ENCODE data around the gene RPS6KL1. TPM values are rescaled to one million over a fixed set of nuclear protein-coding genes. Genes with fewer than 3 reads are reported as not detected.

The RPS6KL1 gene
- total and polyA plus RNA-seq, 11 donors: 8.3 to 26.8 (median 17.8) TPM

DNA sequence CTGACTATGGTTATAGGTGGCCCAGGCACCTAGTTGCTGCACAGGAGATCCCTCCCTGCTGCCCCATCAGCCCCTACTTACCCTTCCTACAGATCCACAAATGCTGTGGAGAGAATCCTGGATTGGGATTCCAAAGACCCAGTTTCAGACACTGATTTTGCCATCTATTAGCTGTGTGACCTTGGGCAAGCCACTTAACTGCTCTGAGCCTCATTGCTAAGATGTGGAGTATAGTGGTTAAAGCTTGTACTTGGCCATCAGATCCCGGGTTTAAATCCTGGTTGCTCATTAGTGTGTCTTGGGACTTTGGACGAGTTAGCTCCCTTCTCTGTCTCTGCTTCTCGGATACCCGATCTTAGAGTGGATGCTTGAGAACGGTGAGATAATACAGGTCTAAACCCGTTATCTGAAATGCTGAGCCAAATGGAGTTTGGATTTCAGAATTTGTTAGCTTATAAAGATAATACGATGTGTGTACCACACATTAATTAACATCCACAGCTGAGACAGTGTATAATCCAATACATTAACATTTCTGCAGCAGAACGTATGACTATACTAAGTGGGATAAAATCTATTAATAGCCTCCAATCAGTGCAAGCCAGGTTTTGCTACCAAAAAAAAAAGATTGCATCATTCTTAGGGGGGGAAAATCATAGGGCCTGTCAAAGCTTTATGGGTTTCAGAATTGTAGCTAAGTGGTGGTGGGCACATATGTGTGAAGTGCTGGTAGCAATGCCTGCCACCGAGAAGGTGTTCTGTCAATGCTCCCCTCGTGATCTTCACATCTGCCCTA is 63.1 kb downstream of the RPS6KL1 start:
- Histone ChIP-seq H3K27me3 (no peaks in the 10 kb centered on the region), H3K4me3 (no peak overlapping the region), H3K36me3 (no peaks in the 10 kb centered on the region), H3K27ac (no peak overlapping the region), H3K9me3 (no peaks in the 10 kb centered on the region), H3K4me1 (peaks cover 0 to 20% (median 7%) of the 10 kb centered on the region in 12 donors)
- ATAC-seq: peak in 1 of 4 donors; percentile 7
- TF ChIP-seq, protein P1, sequence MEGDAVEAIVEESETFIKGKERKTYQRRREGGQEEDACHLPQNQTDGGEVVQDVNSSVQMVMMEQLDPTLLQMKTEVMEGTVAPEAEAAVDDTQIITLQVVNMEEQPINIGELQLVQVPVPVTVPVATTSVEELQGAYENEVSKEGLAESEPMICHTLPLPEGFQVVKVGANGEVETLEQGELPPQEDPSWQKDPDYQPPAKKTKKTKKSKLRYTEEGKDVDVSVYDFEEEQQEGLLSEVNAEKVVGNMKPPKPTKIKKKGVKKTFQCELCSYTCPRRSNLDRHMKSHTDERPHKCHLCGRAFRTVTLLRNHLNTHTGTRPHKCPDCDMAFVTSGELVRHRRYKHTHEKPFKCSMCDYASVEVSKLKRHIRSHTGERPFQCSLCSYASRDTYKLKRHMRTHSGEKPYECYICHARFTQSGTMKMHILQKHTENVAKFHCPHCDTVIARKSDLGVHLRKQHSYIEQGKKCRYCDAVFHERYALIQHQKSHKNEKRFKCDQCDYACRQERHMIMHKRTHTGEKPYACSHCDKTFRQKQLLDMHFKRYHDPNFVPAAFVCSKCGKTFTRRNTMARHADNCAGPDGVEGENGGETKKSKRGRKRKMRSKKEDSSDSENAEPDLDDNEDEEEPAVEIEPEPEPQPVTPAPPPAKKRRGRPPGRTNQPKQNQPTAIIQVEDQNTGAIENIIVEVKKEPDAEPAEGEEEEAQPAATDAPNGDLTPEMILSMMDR (IDR thresholded peaks at IDR 0.05): no peak
- TF ChIP-seq POLR2A (IDR thresholded peaks at IDR 0.05): no peak
- intact Hi-C loops (cut with DNase I): loop anchor here in 9 of 10 donors (2.0 to 10.0 kb wide), 5 partner anchors 45 to 445 kb away; no protein-coding TSS in a partner anchor
- no peak for DNase-seq
- 51 to 65% (median 57%) methylated on average over 10 of the region's 10 CpGs for WGBS, 4 donors

DNA sequence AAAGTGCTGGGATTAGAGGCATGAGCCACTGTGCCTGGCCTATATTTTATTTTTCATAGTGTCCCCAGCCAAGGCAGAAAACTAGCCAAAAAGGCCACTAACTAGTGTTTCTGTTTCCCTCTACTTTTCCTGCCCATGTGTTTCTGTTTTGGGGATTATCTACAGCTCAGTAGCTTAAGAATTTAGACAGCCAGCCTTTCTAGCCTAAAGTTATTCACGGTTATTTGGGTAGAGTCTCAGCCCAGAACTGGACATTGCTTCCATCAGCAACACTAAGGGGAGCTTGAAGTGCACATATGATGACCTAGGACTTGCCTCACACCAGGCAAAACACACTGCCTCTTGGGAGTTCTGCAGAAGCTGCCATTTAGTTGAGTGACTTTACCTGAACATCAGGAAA is 65.0 kb downstream of the RPS6KL1 start:
- ATAC-seq (no peak), DNase-seq (no peak)
- H3K4me1 ChIP-seq: peaks cover 0 to 19% (median 7%) of the 10 kb centered on the region in 12 donors
- no peaks in the 10 kb centered on the region for H3K9me3 ChIP-seq
- TF ChIP-seq, protein P1 (IDR thresholded peaks at IDR 0.05): no peak
- no peak for TF ChIP-seq POLR2A (IDR thresholded peaks at IDR 0.05)
- no peaks in the 10 kb centered on the region for H3K27me3 ChIP-seq
- no peak overlapping the region for H3K4me3 ChIP-seq
- intact Hi-C loops (cut with DNase I): loop anchor here in 1 of 10 donors (5.0 kb wide), 1 partner anchor 229 kb away; no protein-coding TSS in a partner anchor
- H3K27ac ChIP-seq: no peak overlapping the region
- H3K36me3 ChIP-seq: no peaks in the 10 kb centered on the region
- WGBS, 4 donors: 53 to 83% (median 79%) methylated on average over 1 of the region's 1 CpG

DNA sequence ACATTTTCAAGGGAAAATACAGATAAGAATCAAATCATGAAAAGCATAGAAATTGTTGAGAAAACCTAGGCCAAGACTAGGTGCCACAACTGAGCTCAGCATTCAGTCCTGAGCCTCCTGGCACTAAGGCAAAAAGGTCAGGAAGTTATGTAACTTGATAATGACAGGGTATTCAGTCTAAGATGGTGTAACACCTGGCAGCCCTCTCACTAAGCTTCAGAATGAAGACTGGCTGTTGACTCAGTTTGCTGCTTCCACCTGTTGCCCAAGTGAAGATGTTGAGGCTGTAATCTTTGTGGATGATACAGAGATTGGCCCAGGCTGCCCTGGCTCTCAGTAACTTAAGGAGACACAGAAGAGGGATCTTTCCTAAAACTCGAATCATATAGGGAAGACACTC is 66.7 kb downstream of the RPS6KL1 start:
- intact Hi-C loops (cut with DNase I): loop anchor here in 1 of 10 donors (5.0 kb wide), 1 partner anchor 231 kb away; no protein-coding TSS in a partner anchor
- TF ChIP-seq, protein P1 (IDR thresholded peaks at IDR 0.05): no peak
- TF ChIP-seq POLR2A (IDR thresholded peaks at IDR 0.05): no peak
- Histone ChIP-seq H3K9me3 (no peaks in the 10 kb centered on the region), H3K4me1 (peaks cover 0 to 23% (median 7%) of the 10 kb centered on the region in 12 donors), H3K36me3 (no peaks in the 10 kb centered on the region), H3K4me3 (no peak overlapping the region), H3K27ac (no peak overlapping the region), H3K27me3 (no peaks in the 10 kb centered on the region)
- WGBS, 4 donors: 82 to 93% (median 87%) methylated on average over 1 of the region's 1 CpG
- DNase-seq (no peak), ATAC-seq (no peak)

DNA sequence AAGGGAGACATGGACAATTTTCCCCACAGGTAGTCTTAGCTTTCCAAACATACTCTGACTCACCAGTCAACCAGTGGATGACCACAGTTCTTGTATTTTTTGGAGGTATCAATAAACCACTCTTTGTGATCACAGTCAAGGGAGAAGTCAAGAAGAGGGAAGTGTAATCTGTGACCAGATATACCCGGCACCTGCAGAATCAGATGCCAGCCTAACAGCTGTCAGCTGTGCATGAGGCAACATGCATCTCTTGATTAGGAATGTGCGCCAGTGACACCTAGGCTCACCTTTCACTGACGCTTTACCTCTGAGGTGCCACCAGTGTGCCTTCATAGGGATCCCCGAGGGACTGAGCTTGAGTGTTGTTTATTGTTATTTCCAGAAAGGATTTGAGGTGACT is 67.1 kb downstream of the RPS6KL1 start:
- no peaks in the 10 kb centered on the region for H3K27me3 ChIP-seq
- no peak for TF ChIP-seq POLR2A (IDR thresholded peaks at IDR 0.05)
- TF ChIP-seq, protein P1 (IDR thresholded peaks at IDR 0.05): no peak
- no peak for ATAC-seq
- H3K4me1 ChIP-seq: peaks cover 0 to 19% (median 6%) of the 10 kb centered on the region in 12 donors
- no peaks in the 10 kb centered on the region for H3K36me3 ChIP-seq
- intact Hi-C loops (cut with DNase I): loop anchor here in 1 of 10 donors (5.0 kb wide), 1 partner anchor 231 kb away; no protein-coding TSS in a partner anchor
- no peak overlapping the region for H3K4me3 ChIP-seq
- H3K9me3 ChIP-seq: no peaks in the 10 kb centered on the region
- no peak for DNase-seq
- no peak overlapping the region for H3K27ac ChIP-seq
- WGBS, 4 donors: 73 to 80% (median 79%) methylated on average over 4 of the region's 4 CpGs

Measured in heart left ventricle (tissue), 16 donors.